PC-3 (cell line): ENCODE data around the gene DPH1.

Experiments
- CTCF ChIP-seq: fragments of 300-600 bp; sonication (generic); conservative IDR thresholded peaks from 2 replicates; pipeline ENCODE4 v1.5.1; 2017; ENCODE audit warnings: antibody characterized with exemption, low read depth, mild to moderate bottlenecking, low read length
- EZH2 ChIP-seq: fragments of 300-600 bp; sonication (generic); IDR thresholded peaks from one replicate; pipeline ENCODE4 v1.6.1; 2017; ENCODE audit warnings: antibody characterized with exemption, mild to moderate bottlenecking, low read length; ENCODE audit not compliant: unreplicated experiment
- EZH2phosphoT487 ChIP-seq: fragments of 300-600 bp; sonication (generic); IDR thresholded peaks from 2 replicates; pipeline ENCODE4 v1.6.1; 2018; ENCODE audit warnings: mild to moderate bottlenecking, antibody characterized with exemption, low read length, borderline replicate concordance

- TF ChIP-seq CTCF (no peak), EZH2phosphoT487 (no peak), EZH2 (no peak)
These were observed 38.1 kb downstream of the DPH1 start for GRCh38 chr17:2068031-2068518.
